HG02885 (cell line): Measurements from ENCODE around the gene RELB.
"Not testable (repeated sequence)": the region's sequence is repeated elsewhere in the genome, so short reads cannot be mapped to it uniquely, and the experiment has no call there.

Source experiments
- ATAC-seq: cut with Tn5 transposase; IDR thresholded peaks from one replicate; pipeline ENCODE4 v1.9.1; 2021; ENCODE audit warnings: mild to moderate bottlenecking; ENCODE audit not compliant: unreplicated experiment, poor library complexity

The RELB gene

DNA sequence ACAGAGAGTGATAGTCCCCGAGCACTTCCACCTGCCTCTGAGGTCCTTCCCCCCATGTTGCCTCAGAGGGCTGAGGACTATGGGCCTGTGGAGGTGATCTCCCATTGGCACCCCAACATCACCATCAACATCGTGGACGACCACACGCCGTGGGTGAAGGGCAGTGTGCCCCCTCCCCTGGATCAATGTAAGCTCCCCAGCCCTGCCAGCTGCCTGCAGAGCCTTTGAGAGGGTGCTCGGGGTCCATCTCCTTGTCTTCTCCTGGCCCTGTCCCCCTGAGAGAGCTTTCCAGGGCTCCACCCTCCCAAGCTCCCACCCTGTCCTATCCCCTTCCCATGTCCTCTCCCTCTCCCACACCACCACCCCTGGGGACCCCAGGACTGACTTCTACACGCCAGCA is 14.9 kb upstream of the RELB start:
- ATAC-seq: no peak

GRCh38 chr19:44987148-44987675 is 14.1 kb upstream of the RELB start:
- ATAC-seq: no peak

DNA sequence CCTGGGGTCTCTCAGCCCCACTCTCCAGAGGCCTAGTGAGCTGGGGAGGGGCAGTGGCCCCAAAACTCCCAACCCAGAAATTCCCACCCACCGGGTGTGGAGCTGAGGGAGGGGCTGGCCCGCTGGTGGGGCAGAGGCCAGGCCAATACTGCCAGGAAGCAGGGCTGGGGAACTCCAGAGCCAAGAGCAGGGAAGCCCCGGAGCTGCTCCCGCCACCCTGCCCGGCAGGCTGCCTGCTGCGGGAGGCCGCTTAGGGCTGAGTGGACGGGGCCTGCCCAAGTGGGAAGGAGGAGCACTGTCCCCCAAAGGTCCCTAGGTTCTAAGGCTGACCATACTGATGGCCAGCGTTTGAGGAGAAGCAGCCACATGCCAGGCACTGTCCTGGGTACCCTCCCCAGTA is 13.0 kb upstream of the RELB start:
- ATAC-seq: no peak

DNA sequence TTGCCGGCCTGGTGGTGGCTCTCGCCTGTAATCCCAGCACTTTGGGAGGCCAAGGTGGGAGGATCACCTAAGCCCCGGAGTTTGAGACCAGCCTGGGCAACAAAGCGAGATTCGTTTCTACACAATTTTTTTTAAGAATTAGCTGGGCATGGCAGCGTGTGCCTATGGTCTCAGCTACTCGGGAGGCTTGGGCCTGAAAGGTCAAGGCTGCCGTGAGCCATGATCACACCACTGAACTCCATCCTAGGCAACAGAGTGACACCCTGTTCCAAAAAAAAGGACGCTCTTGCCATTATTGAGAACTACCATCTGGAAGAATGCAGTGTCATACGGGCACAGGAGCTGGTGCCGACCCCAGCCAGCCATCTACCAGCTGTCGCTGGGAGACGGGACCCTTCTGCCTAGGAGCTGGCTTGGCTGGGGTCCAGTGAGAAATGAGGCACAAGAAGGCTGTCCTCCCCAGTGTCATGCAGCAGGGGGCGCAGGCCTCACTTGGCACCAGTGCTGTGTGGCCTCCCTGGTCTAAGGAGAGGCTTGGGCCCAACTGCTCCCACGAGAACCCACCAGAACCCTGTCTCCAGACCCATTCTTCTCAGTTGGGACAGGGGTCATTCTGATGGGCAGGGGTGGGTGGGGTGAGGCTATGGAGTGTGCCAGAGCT is 12.2 kb upstream of the RELB start:
- ATAC-seq: no peak

DNA sequence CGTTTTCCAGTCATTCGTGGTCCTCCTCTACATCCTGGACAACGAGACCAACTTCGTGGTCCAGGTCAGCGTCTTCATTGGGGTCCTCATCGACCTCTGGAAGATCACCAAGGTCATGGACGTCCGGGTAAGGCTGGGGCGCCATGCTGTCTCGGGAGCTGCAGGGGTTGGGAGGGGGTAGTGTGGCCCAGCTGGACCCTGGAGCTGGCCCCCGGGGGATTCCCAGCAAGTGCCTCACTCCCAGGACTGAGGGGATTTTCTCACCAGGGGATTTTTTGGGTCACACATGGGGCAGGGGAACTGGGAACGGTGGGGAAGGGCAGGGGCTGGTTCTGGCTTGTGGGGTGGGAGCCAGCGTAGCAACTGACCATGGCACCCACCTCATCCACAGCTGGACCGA is 10.8 kb upstream of the RELB start:
- ATAC-seq: no peak

- ATAC-seq: no peak
Measured at GRCh38 chr19:44990966-44991365, 10.3 kb upstream of the RELB start.

DNA sequence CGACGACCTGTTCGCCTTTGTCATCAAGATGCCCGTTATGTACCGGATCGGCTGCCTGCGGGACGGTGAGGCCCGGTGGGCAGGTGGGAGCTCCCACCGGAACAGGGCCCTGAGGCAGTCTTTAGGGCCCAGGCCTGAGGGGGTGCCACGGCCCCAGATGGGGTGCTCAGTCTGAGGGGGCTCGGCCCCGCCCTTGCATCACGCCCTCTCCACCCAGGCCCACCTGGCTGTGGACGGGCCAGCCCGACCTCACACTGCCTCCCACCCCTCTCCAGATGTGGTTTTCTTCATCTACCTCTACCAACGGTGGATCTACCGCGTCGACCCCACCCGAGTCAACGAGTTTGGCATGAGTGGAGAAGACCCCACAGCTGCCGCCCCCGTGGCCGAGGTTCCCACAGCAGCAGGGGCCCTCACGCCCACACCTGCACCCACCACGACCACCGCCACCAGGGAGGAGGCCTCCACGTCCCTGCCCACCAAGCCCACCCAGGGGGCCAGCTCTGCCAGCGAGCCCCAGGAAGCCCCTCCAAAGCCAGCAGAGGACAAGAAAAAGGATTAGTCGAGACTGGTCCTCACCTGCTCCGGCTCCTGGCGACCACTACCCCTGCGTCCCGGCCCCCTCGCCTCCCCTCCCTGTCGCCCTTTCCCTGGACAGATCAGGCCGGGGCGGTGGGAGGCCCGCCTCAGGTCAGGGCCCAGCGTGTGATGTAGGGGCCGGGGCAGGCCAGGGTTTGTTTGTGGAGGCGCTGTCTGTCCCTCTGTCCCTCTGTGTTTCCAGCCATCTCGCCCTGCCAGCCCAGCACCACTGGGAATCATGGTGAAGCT is 8.7 kb upstream of the RELB start:
- ATAC-seq: no peak

DNA sequence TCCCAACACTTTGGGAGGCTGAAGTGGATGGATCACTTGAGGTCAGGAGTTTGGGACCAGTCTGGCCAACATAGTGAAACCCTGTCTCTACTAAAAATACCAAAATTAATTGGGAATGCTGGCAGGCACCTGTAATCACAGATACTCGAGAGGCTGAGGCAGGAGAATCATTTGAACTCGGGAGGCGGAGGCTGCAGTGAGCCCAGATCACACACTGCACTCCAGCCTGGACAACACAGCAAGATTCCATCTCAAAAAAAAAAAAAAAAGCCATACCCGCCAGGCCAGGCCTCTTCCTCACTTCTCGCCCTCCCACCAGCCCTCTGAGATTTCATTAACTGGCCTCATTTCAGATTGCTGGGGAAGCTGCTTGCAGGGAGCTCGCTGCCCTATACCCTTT is 7.7 kb upstream of the RELB start:
- no peak for ATAC-seq

DNA sequence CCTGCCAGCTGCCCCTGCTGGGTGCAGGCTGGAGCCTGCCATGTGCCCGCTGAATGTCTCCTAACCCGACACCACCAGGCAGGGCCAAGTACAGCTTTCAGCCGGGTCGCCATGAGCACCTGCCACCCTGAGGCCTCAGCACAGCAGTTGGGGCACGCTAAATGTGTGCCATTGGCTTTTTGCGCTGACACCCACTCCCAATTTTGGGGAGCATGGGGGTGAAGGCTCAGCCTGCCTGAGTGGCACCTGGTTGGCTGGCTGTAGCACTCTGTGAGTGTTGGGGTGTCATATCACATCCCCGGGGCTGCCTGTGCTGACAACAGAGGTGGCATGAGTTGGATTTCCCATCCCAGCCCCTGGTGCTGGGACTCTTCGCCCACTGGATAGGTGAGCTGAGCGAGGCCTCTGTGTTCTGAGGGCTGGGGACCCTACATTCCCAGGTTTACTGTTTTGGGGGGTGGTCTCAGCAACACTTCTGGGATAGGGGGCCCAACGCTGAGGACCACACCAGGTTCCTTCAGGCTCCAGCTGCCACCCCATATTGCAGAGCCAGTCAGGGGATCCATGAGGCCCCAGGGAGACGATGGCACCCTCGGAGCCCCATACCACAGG is 7.2 kb upstream of the RELB start:
- no peak for ATAC-seq

DNA sequence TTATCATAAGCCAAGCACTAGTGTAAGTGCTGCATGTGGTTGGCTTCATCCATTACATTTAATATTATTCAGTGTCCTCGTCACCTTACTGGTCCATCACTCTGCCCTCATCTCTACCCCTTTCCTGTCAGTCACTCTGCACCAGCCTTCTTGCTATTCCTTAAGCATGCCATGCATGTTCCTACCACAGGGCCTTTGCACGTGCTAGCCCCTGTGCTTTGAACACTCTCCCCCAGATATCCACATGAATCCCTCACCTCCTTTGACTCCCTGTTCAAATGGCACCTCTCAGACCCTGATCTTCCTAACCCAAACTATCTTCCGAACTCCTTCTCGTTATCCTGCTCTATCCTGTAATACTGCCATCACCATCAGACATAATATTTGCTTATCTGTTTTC is 3.2 kb upstream of the RELB start:
- no peak for ATAC-seq

DNA sequence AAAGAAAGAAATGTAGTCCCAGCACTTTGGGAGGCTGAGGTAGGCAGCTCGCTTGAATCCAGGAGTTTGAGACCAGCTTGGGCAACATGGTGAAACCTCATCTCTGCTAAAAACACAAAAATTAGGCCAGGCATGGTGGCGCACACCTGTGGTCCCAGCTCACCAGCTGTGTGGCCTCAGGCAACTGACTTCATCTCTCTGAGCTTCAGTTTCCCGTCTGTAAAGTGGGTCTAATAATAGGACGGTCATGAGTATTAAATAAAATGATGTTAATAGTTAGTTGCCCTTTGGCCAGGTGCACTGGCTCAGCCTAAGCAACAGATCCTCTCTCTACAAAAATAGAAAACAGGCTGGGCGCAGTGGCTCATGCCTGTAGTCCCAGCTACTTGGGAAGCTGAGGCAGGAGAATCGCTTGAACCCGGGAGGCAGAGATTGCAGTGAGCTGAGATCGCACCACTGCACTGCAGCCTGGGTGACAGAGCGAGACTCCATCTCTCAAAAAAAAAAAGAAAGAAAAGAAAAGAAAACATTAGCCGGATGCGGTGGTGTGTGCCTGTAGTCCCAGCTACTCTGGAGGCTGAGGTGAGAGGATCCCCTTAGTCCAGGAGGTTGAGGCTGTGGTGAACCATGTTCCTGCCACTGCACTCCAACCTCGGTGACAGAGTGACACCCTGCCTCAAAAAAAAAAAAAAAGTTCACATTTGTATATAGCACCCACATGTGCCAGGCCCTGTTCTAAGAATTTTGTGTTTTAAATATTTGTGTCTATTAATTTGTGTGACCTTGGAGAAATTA is 1.9 kb upstream of the RELB start:
- not testable (repeated sequence) for ATAC-seq

DNA sequence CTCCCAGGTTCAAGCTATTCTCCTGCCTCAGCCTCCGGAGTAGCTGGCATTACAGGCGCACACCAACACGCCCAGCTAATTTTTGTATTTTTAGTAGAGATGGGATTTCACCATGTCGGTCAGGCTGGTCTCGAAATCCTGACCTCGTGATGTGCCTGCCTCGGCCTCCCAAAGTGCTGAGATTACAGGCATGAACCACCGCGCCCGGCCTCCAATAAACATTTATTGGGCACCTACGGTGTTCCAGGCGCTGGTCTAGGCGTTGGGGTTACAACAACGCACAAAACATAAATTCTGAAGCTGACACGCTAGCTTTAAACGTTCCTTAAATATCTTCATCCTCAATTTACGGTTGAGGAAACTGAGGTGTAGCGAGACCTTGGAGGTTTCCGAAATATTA is 599 bp upstream of the RELB start:
- ATAC-seq: not testable (repeated sequence)

DNA sequence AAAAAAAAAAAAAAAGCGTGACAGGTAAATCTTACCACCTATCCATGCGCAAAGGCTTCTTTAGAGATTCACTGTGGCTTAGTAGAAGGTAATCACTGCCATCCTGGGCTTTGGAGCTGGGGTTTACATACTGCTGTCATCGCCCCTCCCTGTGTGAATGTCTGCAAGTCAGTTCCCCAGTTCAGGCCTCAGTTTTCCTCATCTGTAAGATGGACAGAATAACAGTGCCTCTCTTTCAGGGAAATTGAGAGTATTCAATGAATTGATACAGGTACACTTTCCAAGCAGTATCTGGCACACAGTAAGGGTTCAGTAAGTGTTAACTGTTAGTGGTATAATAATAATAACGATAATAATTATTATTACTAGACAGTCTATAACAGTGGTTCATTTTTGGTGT is 2.2 kb downstream of the RELB start:
- no peak for ATAC-seq

GRCh38 chr19:45005787-45006186 is 4.5 kb downstream of the RELB start:
- no peak for ATAC-seq

- no peak for ATAC-seq
Measured at GRCh38 chr19:45008552-45008951, 7.3 kb downstream of the RELB start.

DNA sequence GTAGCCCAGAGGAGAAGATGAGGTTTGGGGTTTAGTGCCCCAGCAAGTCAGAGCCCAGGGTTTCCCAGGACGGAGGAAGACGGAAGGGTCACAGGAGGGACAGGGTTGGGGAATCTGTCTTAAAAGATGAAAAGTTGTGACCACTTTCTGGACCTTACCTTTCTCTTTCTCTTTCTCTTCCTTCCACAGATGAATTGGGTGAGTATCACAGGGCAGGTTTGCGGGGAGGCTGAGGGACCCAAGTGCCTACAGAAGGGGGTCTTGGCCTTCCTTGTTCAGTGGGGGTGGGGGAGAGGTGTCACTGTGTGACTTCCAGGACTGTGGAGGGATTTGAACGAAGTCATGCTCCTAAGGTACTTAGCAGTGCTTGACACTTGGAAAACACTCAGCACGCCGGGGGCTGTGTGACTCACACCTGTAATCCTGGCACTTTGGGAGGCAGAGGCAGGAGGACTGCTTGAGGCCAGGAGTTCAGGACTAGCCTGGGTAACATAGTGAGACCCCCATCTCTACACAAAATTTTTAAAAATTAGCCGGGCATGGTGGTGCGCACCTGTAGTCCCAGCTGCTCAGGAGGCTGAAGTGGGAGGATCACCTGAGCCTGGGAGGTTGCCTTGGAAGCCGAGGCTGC is 8.5 kb downstream of the RELB start:
- ATAC-seq: no peak

- no peak for ATAC-seq
Measured at GRCh38 chr19:45010306-45010705, 9.0 kb downstream of the RELB start.

DNA sequence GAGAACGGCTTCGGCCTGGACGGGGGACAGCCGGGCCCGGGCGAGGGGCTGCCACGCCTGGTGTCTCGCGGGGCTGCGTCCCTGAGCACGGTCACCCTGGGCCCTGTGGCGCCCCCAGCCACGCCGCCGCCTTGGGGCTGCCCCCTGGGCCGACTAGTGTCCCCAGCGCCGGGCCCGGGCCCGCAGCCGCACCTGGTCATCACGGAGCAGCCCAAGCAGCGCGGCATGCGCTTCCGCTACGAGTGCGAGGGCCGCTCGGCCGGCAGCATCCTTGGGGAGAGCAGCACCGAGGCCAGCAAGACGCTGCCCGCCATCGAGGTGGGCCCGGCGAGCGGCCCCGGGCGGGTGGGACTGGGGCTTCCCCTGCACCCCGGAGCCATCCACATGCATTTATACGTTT is 10.7 kb downstream of the RELB start:
- ATAC-seq: no peak

DNA sequence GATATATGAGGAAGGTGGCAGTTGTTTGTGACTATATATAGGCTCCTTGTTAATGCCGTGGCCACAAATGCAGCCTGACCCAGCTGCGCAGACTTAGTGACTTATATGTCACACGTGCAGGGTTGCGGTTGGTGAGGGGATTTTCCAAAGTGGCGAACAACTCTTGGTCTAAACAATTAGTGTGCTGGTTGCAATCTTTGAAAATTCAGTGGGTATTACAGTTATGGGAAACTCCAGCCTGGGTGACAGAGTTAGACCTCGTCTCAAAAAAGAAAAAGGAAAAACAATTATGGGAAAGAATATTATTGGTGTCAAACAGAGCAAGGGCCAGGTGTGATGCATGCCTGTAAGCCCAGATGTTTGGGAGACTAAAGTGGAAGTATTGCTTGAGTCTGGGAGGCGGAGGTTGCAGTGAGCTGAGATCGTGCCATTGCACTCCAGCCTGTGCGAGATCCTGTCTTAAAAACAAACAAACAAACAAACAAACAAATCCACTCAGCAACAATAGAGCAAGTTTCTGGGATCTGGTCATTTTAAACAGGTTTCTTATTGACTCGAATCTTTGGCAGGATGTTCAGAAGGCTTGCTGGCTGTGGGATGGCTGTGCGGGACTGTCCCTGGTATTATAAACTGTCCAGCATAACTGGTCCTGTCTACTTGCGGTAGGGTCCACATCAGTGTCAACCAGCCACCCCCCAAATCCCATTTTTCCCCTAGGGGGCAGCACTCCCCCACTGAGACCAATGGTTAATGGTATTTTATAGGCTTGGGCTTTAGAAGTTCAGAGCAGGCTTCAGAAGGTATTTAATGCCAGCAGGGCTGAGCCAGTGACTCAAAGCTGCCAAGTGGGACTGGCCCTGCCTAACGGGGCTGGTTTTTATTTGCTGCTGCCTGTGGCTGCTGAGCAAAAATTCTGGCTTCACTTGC is 15.4 kb downstream of the RELB start:
- peak; percentile 85 for ATAC-seq
